ENCODE measurements around the gene MAF. TPM values are rescaled to one million over a fixed set of nuclear protein-coding genes. Genes with fewer than 3 reads are reported as not detected.

The MAF gene
- total and polyA plus RNA-seq, 7 donors: 6.0 to 52.3 (median 35.2) TPM

DNA sequence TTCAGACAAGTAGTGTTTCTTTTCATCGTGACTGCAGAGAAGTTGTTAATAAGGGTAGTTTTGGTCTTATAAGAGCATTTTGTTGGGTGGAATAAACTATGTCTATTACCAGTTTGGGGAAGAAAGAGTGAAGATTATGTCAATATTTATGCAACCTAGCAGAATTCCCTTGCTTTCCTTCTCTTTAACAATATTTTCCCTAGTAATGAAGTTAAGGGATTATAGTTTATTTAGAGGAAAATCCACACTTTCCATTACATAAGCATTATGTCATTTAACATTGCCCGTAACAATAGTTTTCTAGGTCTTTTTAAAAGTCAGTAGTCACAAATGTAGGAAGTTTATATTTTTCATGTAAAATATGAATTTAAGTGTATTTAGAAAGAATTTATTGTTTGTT lies 2.5 kb upstream of the MAF start:
- ATAC-seq (no peak), DNase-seq (no peak)
- H3K27ac ChIP-seq: peak overlapping the region; percentile 94
- H3K27me3 ChIP-seq (ENCODE audit: insufficient read depth in 3 of 3, low read length in 2 of 3): no peaks in the 10 kb centered on the region
- 66 to 81% (median 73%) methylated on average over 2 of the region's 2 CpGs for WGBS, 3 donors
- H3K36me3 ChIP-seq (ENCODE audit: insufficient read depth in 1 of 2, low read depth in 1 of 2): no peaks in the 10 kb centered on the region
- H3K4me3 ChIP-seq: peak overlapping the region; percentile 80
- no peak for TF ChIP-seq CTCF (IDR thresholded peaks at IDR 0.05)
- peaks cover 17% of the 10 kb centered on the region for H3K4me1 ChIP-seq
- H3K9me3 ChIP-seq: no peaks in the 10 kb centered on the region
- intact Hi-C loops (cut with DNase I): loop anchor here (5.0 to 10.0 kb wide), 10 partner anchors 162 to 1478 kb away; no protein-coding TSS in a partner anchor

DNA sequence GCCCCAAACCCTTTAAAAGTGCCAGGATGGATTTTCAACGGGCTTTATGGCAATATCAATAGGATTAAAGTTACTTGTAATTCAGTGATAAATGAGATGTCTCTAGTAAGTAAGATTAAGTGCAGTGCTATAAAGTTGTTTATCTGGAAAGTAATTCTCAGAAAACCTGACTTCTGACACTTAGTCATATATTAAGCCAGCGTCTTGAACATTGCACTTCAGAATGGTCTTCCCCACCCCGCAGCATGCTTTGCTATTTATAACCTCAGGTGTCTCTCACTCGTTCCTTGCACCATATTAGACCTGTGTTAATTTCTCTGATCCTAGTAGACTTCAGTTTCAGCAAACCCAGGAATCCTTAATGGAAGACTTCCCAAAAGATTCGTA lies 2.1 kb upstream of the MAF start:
- intact Hi-C loops (cut with DNase I): loop anchor here (5.0 to 10.0 kb wide), 10 partner anchors 162 to 1478 kb away; no protein-coding TSS in a partner anchor
- Histone ChIP-seq H3K27ac (peak overlapping the region; percentile 94), H3K27me3 (ENCODE audit: insufficient read depth in 3 of 3, low read length in 2 of 3) (no peaks in the 10 kb centered on the region), H3K4me1 (peaks cover 17% of the 10 kb centered on the region), H3K36me3 (ENCODE audit: insufficient read depth in 1 of 2, low read depth in 1 of 2) (no peaks in the 10 kb centered on the region), H3K9me3 (no peaks in the 10 kb centered on the region), H3K4me3 (peak overlapping the region; percentile 80)
- DNase-seq (no peak), ATAC-seq (no peak)
- TF ChIP-seq CTCF (IDR thresholded peaks at IDR 0.05): no peak
- WGBS, 3 donors: 13 to 26% (median 13%) methylated on average over 5 of the region's 5 CpGs

DNA sequence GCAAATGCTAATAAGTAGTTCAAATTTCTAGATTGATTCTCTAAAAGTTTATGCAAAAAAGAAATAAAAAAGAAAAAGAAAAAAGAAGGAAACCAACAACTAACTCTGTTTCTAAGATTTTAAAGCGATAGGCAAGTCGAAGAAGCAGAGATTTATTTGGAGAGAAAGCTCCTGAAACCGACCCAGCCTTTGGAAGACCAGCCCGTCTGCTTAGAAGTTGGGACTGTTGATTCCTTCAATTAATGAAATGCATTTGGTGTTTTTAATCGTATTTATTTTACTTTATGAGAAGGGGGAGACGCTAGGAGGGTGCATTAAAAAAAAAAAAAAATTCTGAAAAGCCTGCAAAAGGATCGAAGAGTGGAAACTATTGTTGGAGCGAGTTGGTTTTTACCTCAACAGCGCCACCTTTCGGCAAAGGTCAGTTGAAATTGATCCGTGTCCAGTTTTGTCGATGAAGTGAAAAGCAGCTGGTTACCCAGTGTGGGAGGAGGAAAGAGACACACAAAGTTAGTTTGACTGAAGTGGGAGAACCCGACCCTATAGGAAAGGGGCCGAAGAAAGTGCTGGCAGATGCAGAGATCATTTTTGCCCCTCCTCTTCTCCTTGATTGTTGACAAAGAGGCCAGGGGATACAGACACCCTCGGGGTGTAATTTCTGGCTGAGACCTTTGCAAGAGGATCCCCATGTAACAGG lies 1.5 kb upstream of the MAF start:
- 0 to 2% (median 1%) methylated on average over 15 of the region's 15 CpGs for WGBS, 3 donors
- H3K27ac ChIP-seq: peak overlapping the region; percentile 94
- peak in 3 of 4 donors; percentile 18 to 48 (median 23) for ATAC-seq

DNA sequence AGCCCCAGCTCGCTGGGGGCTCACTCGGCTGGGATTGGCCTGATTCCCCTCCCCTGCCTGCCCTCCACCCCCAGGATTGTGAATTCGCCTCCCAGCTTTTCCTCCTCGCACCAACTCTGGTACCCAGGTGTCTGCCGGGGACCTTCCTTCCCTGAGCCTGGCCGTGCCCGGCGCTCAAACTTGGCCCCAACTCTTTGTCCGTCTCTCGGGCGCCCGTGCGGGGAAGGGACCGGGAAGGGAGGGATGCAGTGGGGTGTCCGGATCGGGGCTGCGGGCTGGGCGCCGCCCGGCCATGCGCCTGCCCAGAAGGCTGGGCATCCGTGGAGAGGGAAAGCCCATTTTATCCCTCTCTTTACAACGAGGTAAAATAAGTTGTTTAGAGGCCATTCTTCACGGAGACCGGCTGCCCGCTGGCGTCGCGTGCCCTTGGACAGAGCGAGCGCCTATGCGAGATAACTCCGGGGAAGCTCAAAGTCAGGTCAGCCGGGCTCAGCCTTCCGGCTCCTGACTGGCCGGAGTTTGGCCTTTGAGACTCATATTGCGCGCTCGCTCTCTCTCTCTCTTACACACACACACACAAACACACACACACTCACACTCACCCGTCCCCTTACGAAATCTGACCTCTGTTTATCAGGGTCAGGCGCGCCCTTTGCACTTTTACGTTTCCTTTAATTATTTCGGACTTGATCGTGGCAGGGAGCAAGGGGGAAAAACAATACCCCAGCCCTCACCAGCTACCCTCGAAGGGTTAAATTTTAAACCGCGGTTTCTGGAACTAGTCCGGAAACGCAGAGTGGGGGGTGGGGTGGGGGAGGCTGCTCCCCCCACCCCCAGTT lies 774 bp upstream of the MAF start:
- peak; percentile 61 to 75 for DNase-seq
- peak overlapping the region; percentile 80 for H3K4me3 ChIP-seq
- peak overlapping the region; percentile 94 for H3K27ac ChIP-seq
- H3K36me3 ChIP-seq (ENCODE audit: insufficient read depth in 1 of 2, low read depth in 1 of 2): no peaks in the 10 kb centered on the region
- intact Hi-C loops (cut with DNase I): loop anchor here (1.0 to 10.0 kb wide), 11 partner anchors 68 to 1477 kb away; no protein-coding TSS in a partner anchor
- no peaks in the 10 kb centered on the region for H3K27me3 ChIP-seq (ENCODE audit: insufficient read depth in 3 of 3, low read length in 2 of 3)
- no peak for TF ChIP-seq CTCF (IDR thresholded peaks at IDR 0.05)
- peak; percentile 42 to 63 (median 54) for ATAC-seq
- no peaks in the 10 kb centered on the region for H3K9me3 ChIP-seq
- WGBS, 3 donors: 0 to 1% (median 0%) methylated on average over 49 to 51 of the region's 51 CpGs
- H3K4me1 ChIP-seq: peaks cover 9% of the 10 kb centered on the region

More for the DNA sequence above, 1.5 kb upstream of the MAF start:
- peak; percentile 79 for TF ChIP-seq CTCF (IDR thresholded peaks at IDR 0.05)
- no peaks in the 10 kb centered on the region for H3K9me3 ChIP-seq
- DNase-seq: peak; percentile 78 to 86
- H3K27me3 ChIP-seq (ENCODE audit: insufficient read depth in 3 of 3, low read length in 2 of 3): no peaks in the 10 kb centered on the region
- intact Hi-C loops (cut with DNase I): loop anchor here (1.0 to 10.0 kb wide), 11 partner anchors 69 to 1477 kb away; no protein-coding TSS in a partner anchor
- no peaks in the 10 kb centered on the region for H3K36me3 ChIP-seq (ENCODE audit: insufficient read depth in 1 of 2, low read depth in 1 of 2)
- H3K4me3 ChIP-seq: peak overlapping the region; percentile 80
- peaks cover 13% of the 10 kb centered on the region for H3K4me1 ChIP-seq

Data from psoas muscle (tissue), 8 donors.